Gastrocnemius medialis (tissue), 4 donors: ENCODE measurements around the gene MINDY3.

Source experiments
- POLR2A ChIP-seq, 2 donors: fragments of 450-650 bp; IDR thresholded peaks; one replicate each; pipeline ENCODE4 v1.6.1; 2017; ENCODE audit warnings: antibody characterized with exemption in 2 of 2, mild to moderate bottlenecking in 2 of 2, moderate library complexity in 2 of 2
- TF ChIP-seq, protein P1 (sequence below), 5 experiments: fragments of 450-650 bp in 3 of 5; fragments of 200-600 bp in 2 of 5; sonication (generic) in 2 of 5; IDR thresholded peaks in 4 of 5; conservative IDR thresholded peaks in 1 of 5; 1 replicate in 4 of 5; 2 replicates in 1 of 5; pipeline ENCODE4 v1.5.1; 2016 to 2019; ENCODE audit warnings: antibody characterized with exemption in 5 of 5, mild to moderate bottlenecking in 3 of 5, moderate library complexity in 3 of 5

DNA sequence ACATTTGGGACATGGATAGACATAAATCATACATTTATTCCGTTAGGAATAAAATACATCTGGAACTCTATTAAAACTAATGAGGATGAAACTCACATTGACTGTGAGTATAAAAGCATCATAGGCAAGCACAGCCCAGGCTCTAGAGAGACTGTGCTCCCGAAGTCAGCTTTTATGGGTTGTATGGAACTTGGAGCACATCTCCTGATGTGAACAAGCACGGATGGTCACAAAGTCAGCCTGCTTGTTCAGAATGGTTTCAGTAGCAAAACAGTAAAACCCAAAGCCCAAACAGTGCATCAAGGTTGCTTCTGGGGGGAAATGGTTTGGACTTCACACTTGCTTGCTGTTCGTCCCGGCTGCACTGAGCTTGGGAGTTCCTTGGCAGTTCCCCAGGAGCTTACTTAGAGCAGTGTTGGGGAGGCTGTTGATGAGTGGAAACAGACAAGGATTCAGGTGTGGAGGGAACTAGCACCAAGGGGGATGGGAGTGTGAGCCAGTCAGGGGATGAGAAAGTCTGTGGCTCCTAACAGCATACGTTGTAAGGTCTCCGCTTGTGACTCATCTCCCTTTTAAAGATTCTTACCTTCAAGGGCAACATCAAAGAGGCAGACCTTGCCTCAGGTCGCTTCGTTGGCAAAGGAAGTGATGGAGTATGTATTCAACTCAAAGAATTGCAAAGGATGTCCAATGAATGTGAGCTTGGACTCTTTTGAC is 120.9 kb downstream of the MINDY3 start:
- TF ChIP-seq, protein P1, sequence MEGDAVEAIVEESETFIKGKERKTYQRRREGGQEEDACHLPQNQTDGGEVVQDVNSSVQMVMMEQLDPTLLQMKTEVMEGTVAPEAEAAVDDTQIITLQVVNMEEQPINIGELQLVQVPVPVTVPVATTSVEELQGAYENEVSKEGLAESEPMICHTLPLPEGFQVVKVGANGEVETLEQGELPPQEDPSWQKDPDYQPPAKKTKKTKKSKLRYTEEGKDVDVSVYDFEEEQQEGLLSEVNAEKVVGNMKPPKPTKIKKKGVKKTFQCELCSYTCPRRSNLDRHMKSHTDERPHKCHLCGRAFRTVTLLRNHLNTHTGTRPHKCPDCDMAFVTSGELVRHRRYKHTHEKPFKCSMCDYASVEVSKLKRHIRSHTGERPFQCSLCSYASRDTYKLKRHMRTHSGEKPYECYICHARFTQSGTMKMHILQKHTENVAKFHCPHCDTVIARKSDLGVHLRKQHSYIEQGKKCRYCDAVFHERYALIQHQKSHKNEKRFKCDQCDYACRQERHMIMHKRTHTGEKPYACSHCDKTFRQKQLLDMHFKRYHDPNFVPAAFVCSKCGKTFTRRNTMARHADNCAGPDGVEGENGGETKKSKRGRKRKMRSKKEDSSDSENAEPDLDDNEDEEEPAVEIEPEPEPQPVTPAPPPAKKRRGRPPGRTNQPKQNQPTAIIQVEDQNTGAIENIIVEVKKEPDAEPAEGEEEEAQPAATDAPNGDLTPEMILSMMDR (IDR thresholded peaks at IDR 0.05 in 4 of 5, conservative IDR thresholded peaks at IDR 0.05 in 1 of 5): no peak
- TF ChIP-seq POLR2A (IDR thresholded peaks at IDR 0.05): no peak
